GM19035 (cell line): Measurements from ENCODE around the gene CASR.

Source experiments
- ATAC-seq: cut with Tn5 transposase; IDR thresholded peaks from one replicate; pipeline ENCODE4 v1.9.1; 2021; ENCODE audit not compliant: unreplicated experiment

Gene CASR

DNA sequence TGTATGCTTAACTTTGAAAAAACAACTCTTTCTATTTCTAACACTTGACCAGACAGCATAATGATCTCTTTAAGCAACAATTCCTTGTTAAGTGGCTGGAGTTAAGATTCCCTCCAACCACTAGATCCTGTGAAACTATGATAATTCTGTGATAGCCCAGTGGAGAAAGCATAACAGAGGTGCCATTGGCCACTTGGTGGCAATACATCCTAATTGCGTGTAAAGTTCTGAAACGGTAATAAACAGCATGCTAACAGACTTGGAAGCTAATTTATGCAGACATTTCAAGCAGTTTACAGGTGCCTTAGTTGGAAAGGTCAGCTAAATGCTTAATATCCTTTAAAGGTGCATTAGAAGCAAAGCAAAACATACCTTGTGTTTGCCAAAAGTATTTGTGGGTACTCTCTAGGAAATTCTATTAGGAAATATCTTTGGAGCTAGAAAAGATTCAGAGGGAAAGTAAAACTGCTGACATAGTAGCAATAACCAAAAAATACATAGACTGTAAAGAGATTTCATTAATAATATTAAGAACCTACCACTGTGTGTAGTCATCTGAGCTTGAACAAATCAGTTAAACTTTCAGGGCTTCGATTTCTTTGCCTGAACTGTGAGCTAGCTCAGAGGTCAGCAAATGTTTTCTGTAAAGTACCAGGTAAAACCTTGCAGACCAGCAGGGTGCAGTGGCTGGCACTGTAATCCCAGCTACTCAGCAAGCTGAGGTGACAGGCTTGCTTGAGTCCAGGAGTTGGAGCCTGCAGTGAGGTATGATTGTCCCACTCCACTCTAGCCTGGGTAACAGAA, 122.6 kb downstream of the CASR start:
- no peak for ATAC-seq

DNA sequence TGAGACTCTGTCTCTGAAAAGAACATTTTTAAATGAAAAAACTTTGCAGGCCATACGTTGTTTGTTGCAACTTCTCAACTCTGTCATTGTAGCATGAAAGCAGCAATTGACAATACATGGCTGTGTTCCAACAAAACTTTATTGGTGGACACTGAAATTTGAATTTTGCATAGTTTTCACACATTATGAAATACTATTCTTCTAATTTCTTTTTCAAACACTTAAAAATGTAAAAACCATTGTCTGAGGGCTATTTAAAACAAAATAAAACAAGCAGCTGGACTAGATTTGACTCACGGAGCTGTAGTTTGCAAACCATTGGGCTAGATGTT, 123.1 kb downstream of the CASR start:
- ATAC-seq = no peak

DNA sequence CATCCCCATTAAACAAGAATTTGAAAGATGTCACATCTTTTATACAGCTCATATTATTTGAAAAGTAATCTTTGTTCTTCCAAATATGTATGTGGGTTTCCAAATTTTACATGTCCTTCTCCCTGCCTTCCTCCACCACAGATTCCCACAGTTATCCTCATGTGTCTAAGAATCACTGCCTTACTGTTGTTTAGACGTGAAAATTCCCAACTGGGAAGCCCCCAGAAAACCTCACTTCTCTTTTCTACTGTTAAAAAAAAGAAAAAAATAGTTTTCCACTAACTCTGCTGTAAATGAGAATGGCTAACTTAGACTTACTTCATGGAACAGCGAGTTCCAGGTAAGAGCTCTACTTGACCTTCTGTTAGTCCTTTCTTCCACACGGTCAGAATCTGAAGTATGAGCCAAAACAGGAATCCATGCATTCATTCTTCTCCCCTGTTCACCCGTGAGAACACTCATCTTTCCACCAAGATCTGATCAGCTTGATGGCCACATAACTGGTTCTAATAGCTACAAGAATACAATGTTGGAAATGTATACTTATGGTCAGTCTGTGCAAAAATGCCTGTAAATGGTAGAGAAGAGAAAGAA, 123.7 kb downstream of the CASR start:
- no peak for ATAC-seq

- ATAC-seq = no peak
Measured at GRCh38 chr3:122307976-122308375, 124.5 kb downstream of the CASR start.

DNA sequence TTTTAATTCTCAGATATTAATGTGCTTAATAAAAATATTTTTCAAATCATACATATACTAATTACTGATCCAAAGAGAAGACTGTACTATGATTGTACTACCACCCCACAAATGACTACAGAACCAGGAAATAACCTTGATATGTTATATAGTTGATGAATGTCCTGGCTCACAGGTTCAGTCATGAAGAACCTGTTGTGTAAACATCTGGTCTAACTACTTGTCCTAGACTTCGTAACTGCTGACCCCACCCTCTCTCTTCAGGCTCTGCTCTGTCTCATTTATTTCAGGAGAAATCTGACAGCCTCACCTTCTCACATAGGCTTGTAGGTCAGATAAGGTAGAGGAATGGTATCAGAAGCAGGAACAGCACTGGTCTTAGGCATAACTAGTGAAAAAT, 126.9 kb downstream of the CASR start:
- no peak for ATAC-seq

- ATAC-seq = no peak
Measured at GRCh38 chr3:122312826-122313225, 129.4 kb downstream of the CASR start.

- no peak for ATAC-seq
Measured at GRCh38 chr3:122313281-122313680, 129.8 kb downstream of the CASR start.

DNA sequence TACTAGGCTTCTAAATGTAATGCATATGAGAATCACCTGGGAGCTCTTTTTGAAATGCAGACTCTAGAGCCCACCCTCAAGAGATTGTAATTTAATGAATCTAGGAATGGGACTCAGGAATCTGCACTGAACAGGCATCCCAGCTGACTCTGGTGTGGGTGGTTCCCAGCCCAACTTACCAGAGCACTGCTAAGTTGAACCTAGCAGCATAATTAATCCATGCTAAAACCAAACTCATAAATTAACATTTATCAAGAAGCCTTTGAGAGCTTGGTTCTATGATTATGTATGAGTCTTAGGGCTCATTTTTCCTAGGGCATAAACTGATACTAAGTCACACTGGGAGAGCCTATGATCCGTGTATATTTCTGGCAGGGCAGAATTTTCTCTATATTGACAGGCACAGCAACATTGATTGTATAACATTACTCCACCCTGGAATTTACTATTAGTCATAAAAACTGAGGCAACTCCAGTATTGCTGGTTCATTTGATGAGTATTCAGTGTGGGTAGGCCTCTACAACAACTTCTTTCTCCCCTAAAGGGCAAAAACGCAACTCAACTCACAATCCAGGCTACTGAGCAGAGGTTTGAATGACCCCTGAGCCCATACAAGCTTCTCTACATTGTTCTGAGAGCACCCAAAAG, 130.9 kb downstream of the CASR start:
- ATAC-seq = no peak

DNA sequence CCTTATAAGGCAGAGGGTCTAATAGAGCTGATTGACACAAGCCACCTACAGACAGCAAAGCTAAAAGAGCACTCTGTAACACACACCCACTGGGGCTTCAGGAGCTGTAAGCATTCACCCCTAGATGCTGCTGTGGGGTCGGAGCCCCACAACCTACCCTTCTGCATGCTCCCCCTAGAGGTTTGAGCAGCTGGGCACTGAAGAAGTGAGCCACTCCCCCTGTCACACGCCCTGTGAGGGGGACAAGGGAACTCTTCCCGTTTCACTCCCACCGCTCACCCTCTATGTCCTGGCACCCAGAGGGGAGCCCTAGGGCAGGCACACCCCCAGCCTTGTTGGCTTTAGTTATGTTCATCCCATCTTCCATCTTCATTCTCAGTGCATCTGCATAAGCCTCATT, 132.2 kb downstream of the CASR start:
- ATAC-seq = no peak

- ATAC-seq = no peak
Measured at GRCh38 chr3:122316368-122316767, 132.9 kb downstream of the CASR start.

- no peak for ATAC-seq
Measured at GRCh38 chr3:122318620-122319019, 135.2 kb downstream of the CASR start.

DNA sequence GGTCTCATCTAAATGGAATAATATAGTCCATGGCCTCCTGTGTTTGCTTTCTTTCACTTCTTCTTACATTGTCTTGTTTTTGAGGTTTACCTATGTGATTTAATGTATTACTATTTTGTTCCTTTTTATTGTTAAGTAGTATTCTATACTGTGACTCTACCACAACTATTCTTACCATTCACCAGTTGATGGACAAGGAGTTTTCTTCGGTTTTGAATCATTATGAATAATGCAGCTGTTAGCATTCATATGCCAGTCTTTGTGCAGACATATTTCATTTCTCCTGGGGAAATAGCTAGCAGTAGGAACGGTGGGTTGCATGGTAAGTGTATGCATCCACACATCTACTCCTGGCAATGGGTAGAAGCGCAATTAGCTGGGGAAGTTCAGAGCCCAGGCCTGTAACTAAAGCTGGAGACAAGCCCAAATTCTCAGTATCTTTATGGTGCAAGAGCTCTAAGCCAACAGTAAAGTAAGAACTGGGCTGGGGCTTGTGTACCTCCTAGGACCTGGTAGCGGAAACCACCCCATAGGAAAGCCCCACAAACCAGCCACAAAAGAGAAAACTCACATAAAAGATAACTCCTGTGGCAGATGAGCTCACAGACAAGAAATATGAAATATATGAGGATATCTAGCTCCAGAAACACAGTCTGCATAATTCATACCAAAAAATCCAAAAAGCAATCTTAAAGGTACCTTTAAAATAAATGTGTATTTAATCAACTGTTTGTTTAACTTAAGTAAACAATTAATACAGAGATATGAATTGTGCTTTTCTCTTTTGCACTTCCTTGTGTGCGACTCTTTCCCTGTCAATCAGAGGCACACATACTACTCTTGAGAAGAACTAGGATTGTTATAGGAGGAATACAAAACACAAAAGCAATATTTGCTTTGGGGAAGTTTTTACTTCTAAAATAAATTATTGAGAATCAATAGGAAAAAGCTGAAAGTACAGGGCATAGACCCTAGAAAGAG, 138.9 kb downstream of the CASR start:
- ATAC-seq = peak; percentile 72

GRCh38 chr3:122324871-122325323, 141.4 kb downstream of the CASR start, which contains the start of gene CSTA:
Gene CSTA, plus strand, starts transcription at chr3:122325248. Its CDS starts 45 bp downstream, at chr3:122325293.
- no peak for ATAC-seq

GRCh38 chr3:122325769-122326168, 142.3 kb downstream of the CASR start:
- no peak for ATAC-seq

DNA sequence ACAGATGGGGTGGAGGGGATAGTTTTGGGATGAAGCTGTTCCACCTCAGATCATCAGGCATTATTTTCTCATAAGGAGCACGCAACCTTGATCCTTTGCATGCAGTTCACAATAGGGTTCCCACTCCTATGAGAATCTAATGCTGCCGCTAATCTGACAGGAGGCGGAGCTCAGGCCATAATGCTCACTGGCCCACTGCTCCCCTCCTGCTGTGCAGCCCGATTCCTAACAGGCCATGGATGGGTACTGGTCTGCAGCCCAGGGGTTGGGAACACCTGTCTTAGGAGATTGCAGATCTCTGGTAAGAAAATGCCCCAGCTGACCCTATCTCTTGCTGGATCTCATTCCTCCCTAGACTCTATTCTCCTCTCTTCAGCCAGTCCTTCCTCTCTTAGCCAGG, 148.4 kb downstream of the CASR start:
- no peak for ATAC-seq

DNA sequence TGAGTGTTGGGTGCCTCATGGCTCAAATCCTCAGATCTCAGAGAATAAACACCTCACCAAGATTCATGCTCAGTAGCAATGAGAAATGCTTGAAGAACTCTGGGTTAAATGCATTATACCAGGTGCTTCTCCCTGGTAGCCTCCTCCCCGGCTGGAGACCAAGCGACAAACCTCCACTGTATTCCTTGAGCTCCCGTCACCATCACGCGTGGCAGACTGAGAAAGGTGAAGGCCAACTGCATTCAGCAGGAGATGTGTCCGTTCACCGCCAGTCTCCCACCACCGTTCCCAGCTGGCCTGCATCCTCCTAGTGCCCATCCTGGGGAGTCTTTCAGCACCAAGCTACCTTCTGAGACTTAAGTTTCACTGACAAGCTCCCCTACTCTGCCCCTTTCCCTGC, 149.1 kb downstream of the CASR start:
- no peak for ATAC-seq
